Activated CD8-positive, alpha-beta T cell treated with anti-CD3 and anti-CD28 coated beads for 36 hours (primary cell): ENCODE data around the gene DOHH. TPM values are rescaled to one million over a fixed set of nuclear protein-coding genes. Genes with fewer than 3 reads are reported as not detected.
A peak's percentile ranks its signal among the peaks of the same experiment; 100 is the strongest.

Source experiments
- ATAC-seq: fragments of 200-7000 bp; cut with Tn5 transposase; one replicate; pipeline ENCODE4 v1.10.0; 2021; ENCODE audit warnings: mild to moderate bottlenecking, moderate library complexity
- CTCF ChIA-PET: fragments of 350-600 bp; sonication (Branson Sonifier 250); formaldehyde crosslinking; loops from one replicate; lab custom pipeline; 2021; ENCODE audit warnings: antibody characterized with exemption; lab: Charles Lee
- POLR2A ChIA-PET: fragments of 350-600 bp; sonication (Branson Sonifier 250); formaldehyde crosslinking; loops from one replicate; lab custom pipeline; 2021; ENCODE audit warnings: antibody characterized with exemption; lab: Charles Lee
- DNase-seq: peaks from one replicate; pipeline ENCODE4 v3.0.0-alpha.2; 2020
- H3K27ac Mint-ChIP-seq: one replicate; pipeline ENCODE4 v1.8.0; 2021; ENCODE audit warnings: mild to moderate bottlenecking, mixed read lengths
- H3K27me3 Mint-ChIP-seq: one replicate; pipeline ENCODE4 v1.8.0; 2021; ENCODE audit warnings: mixed read lengths
- H3K36me3 Mint-ChIP-seq: one replicate; pipeline ENCODE4 v1.8.0; 2021; ENCODE audit warnings: low read depth, mixed read lengths
- H3K4me1 Mint-ChIP-seq: one replicate; pipeline ENCODE4 v1.8.0; 2021; ENCODE audit warnings: low read depth, mixed read lengths
- H3K4me3 Mint-ChIP-seq: one replicate; pipeline ENCODE4 v1.8.0; 2021; ENCODE audit warnings: mild to moderate bottlenecking, moderate library complexity, mixed read lengths
- H3K9me3 Mint-ChIP-seq: one replicate; pipeline ENCODE4 v1.8.0; 2021; ENCODE audit warnings: mixed read lengths
- intact Hi-C: fragments of 100-400 bp; cut with micrococcal nuclease; formaldehyde crosslinking; loops from one replicate; pipeline ENCODE4 v1.10.0; 2022
- total RNA-seq, 2 experiments: library from RNA; stranded (reverse); gene quantifications; one replicate each; pipeline ENCODE4 v1.2.3, GENCODE V29; 2021
- TF ChIP-seq, protein P1 (sequence below): fragments of 200-600 bp; IDR thresholded peaks from one replicate; pipeline ENCODE4 v1.8.0; 2022; ENCODE audit warnings: antibody characterized with exemption, mild to moderate bottlenecking

The DOHH gene
- total RNA-seq, 2 experiments from 2014 or later: 15.7 to 17.0 TPM

- no peak for DNase-seq
- Mint-ChIP-seq H3K27ac (no peak overlapping the region), H3K4me3 (no peak overlapping the region), H3K9me3 (no peaks in the 10 kb centered on the region), H3K4me1 (no peaks in the 10 kb centered on the region), H3K27me3 (no peaks in the 10 kb centered on the region), H3K36me3 (peaks cover 10% of the 10 kb centered on the region)
- intact Hi-C loops: no loop called here
- ChIA-PET POLR2A (no interaction called here), CTCF (interaction anchor here (0.7 kb wide), 1 partner anchor 16 kb away, joined by 3 read pairs; no protein-coding TSS in a partner anchor)
- TF ChIP-seq, protein P1, sequence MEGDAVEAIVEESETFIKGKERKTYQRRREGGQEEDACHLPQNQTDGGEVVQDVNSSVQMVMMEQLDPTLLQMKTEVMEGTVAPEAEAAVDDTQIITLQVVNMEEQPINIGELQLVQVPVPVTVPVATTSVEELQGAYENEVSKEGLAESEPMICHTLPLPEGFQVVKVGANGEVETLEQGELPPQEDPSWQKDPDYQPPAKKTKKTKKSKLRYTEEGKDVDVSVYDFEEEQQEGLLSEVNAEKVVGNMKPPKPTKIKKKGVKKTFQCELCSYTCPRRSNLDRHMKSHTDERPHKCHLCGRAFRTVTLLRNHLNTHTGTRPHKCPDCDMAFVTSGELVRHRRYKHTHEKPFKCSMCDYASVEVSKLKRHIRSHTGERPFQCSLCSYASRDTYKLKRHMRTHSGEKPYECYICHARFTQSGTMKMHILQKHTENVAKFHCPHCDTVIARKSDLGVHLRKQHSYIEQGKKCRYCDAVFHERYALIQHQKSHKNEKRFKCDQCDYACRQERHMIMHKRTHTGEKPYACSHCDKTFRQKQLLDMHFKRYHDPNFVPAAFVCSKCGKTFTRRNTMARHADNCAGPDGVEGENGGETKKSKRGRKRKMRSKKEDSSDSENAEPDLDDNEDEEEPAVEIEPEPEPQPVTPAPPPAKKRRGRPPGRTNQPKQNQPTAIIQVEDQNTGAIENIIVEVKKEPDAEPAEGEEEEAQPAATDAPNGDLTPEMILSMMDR: no peak
- no peak for ATAC-seq
Observed at GRCh38 chr19:3528539-3529211, 28.2 kb upstream of the DOHH start.

DNA sequence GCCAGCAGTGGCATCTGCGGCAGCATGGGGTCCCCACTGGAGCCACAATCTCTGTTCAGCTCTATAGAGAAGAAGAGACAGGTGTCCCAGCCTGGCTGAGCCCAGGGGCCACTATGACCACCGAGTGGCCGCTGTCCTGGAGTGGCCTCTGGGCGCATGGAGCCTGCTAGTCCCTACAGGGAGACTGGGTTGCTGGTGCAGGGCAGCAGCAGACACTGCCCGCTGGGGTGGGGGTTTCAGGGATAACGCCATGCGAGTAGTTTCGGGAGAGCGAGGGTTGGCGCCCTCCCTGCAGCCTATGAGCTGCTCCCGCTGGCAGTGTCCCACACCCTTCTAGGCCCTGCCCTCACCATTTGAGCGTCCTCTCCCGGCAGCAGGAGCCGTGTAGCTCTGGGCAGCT lies 27.6 kb upstream of the DOHH start:
- POLR2A ChIA-PET: no interaction called here
- ATAC-seq: no peak
- CTCF ChIA-PET: interaction anchor here (0.7 kb wide), 1 partner anchor 17 kb away, joined by 3 read pairs; no protein-coding TSS in a partner anchor
- H3K36me3 Mint-ChIP-seq: peaks cover 7% of the 10 kb centered on the region
- no peak overlapping the region for H3K4me3 Mint-ChIP-seq
- no peak overlapping the region for H3K27ac Mint-ChIP-seq
- TF ChIP-seq, protein P1: no peak
- no peaks in the 10 kb centered on the region for H3K27me3 Mint-ChIP-seq
- no peaks in the 10 kb centered on the region for H3K4me1 Mint-ChIP-seq
- no peaks in the 10 kb centered on the region for H3K9me3 Mint-ChIP-seq
- DNase-seq: no peak
- intact Hi-C loops: no loop called here

DNA sequence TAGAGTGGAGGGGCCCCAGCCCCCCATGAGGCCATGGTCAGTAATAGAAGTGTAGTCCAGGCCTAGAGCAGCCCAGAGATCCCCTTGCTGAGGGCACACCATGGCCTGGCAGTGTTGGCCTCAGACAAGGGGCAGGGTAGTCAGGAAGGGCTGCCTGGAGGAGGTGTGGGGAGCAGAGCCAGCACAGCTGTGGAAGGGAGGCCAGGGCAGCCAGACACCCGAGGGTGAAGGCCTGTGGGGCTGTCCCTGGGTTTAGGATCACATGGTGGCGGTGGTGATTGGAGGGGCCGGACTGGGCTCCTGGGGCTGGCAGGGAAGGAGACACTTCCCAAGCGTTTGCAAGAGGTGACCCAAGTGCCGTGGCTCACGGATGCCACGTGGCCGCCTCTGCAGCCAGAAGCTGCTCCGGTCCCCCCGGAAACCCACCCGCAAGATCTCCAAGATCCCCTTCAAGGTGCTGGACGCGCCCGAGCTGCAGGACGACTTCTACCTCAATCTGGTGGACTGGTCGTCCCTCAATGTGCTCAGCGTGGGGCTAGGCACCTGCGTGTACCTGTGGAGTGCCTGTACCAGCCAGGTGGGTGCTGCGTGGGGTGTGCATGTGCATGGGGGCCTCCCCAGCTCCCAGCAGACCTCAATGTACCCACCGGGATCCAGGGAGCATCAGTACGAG lies 26.9 kb upstream of the DOHH start:
- intact Hi-C loops: no loop called here
- no peak for ATAC-seq
- CTCF ChIA-PET: interaction anchor here (0.9 kb wide), 1 partner anchor 11 kb away, joined by 3 read pairs; the partner anchor contains the start of gene TEKTIP1
- H3K27me3 Mint-ChIP-seq: no peaks in the 10 kb centered on the region
- TF ChIP-seq, protein P1: no peak
- no peak overlapping the region for H3K4me3 Mint-ChIP-seq
- peaks cover 5% of the 10 kb centered on the region for H3K36me3 Mint-ChIP-seq
- POLR2A ChIA-PET: interaction anchor here (0.8 kb wide), 1 partner anchor 9 kb away, joined by 3 read pairs; no protein-coding TSS in a partner anchor
- no peaks in the 10 kb centered on the region for H3K9me3 Mint-ChIP-seq
- no peaks in the 10 kb centered on the region for H3K4me1 Mint-ChIP-seq
- no peak for DNase-seq
- no peak overlapping the region for H3K27ac Mint-ChIP-seq

DNA sequence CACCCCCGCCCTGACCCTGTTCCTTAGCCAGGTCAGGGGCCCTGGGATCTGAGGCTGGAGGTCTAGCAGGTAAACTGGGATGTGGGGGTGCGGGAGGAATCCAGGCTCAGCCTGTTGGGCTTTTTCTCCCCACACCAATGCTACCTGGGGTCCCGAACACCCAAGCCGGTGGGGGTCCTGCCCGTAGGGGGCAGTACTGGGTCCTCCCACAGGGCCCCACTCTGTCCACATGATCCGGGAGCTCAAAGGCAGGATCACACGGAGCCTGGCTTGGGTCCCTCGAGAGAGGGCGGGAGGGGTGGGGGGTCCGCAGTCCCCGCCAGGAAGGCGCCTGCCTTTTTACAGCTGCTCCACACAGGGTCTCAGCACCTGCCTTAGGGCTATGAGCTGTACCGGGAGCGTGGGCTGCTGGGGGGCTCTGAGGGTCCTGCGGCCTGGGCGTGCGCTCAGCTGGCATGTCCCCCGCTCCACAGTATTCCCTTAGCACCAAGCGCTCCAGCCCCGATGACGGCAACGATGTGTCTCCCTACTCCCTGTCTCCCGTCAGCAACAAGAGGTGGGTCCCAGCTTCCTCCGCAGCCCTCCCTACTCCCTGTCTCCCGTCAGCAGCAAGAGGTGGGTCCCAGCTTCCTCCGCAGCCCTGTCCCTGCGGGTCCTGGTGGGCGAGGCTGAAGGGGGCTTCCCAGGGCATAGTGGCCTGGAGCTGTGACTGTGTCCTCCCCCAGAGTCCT lies 26.2 kb upstream of the DOHH start:
- no peak overlapping the region for H3K27ac Mint-ChIP-seq
- DNase-seq: no peak
- ChIA-PET CTCF (interaction anchor here (0.9 kb wide), 1 partner anchor 12 kb away, joined by 3 read pairs; the partner anchor contains the start of gene TEKTIP1), POLR2A (interaction anchor here (0.8 to 1.1 kb wide), 2 partner anchors 10 to 25 kb away, joined by 3 read pairs; no protein-coding TSS in a partner anchor)
- no peaks in the 10 kb centered on the region for H3K27me3 Mint-ChIP-seq
- no peak for ATAC-seq
- H3K9me3 Mint-ChIP-seq: no peaks in the 10 kb centered on the region
- no peaks in the 10 kb centered on the region for H3K4me1 Mint-ChIP-seq
- intact Hi-C loops: no loop called here
- H3K4me3 Mint-ChIP-seq: no peak overlapping the region
- peaks cover 5% of the 10 kb centered on the region for H3K36me3 Mint-ChIP-seq
- TF ChIP-seq, protein P1: peak; percentile 17
